Germinal center (tissue), 1 donor: Measurements from ENCODE around the gene FOXO3.

Experiments used
- DNase-seq: peaks from one replicate; pipeline ENCODE4 v3.0.0; 2012; ENCODE audit warnings: mixed read lengths, low spot score

FOXO3 gene

GRCh38 chr6:108714766-108715414 lies 154.2 kb downstream of the FOXO3 start:
- DNase-seq = no peak

- DNase-seq = no peak
These were observed 155.1 kb downstream of the FOXO3 start for GRCh38 chr6:108715832-108716231.

GRCh38 chr6:108716801-108717791 lies 156.4 kb downstream of the FOXO3 start:
- DNase-seq = no peak

GRCh38 chr6:108719477-108719876 lies 158.8 kb downstream of the FOXO3 start:
- no peak for DNase-seq

- DNase-seq = no peak
These were observed 160.1 kb downstream of the FOXO3 start for GRCh38 chr6:108720827-108721226.

- no peak for DNase-seq
These were observed 160.6 kb downstream of the FOXO3 start for GRCh38 chr6:108721286-108721685.

DNA sequence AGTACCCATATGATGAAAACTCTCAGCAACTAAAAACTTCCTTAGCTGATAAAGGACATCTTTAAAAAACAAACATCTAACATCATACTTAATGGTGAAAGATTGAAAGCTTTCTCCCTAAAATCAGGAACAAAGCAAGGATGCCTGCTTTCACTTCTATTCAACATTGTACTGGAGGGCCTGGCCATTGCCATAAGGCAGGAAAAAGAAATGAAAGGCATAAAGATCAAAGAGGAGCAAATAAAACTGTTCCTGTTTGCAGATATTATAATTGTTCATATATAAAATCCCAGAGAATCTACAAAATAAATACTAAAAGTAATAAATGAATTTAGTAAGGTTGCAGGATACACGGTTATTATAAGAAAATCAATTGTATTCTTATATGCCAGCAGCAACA lies 162.9 kb downstream of the FOXO3 start:
- DNase-seq = no peak

DNA sequence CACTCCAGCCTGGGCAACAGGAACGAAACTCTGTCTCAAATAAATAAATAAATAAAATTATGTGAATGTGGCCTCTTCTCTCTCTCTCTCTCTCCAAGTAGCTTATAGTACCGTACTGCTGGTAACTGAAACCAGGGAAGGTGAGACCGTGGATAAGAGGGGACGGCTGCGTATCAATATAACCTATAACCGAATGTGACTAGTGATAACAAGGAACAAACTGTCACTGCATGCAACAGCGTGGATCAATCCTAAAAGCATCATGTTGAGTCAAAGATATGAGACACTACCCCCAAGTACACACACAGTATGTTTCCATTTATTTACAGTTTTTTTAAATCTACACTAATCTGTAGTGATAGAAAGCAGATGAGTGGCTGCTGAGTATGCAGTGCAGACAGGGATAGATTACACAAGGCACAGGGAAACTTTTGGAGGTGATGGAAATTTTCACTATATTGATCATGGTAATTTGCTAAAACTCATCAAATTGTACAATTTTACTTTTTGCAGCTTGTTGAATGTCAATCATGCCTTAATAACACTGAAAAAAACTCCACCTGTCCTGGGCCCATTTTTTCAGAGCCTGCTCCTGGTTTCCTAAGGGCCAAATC lies 166.1 kb downstream of the FOXO3 start:
- DNase-seq = no peak

GRCh38 chr6:108727966-108728730 lies 167.4 kb downstream of the FOXO3 start:
- no peak for DNase-seq

DNA sequence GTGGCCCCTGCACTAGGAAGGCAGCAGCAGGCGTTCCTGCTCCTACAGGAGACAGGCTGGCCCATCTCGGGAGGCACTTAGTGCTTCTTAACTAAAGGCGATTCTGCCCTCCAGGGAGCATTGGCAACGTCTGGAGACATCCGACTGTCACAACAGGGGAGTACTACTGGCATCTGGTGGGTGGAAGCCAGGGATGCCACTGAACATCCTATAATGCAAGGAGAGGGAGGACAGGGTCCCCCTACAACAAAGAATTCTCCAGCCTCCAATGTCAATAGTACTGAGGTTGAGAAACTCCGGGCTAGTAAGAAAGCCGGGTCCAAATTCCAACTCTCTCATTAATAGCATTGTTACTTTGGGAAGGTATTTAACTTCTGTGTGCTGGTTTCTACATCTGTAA lies 168.1 kb downstream of the FOXO3 start:
- no peak for DNase-seq

- no peak for DNase-seq
These were observed 170.2 kb downstream of the FOXO3 start for GRCh38 chr6:108730635-108731515.

- DNase-seq = no peak
These were observed 171.6 kb downstream of the FOXO3 start for GRCh38 chr6:108732091-108732870.

DNA sequence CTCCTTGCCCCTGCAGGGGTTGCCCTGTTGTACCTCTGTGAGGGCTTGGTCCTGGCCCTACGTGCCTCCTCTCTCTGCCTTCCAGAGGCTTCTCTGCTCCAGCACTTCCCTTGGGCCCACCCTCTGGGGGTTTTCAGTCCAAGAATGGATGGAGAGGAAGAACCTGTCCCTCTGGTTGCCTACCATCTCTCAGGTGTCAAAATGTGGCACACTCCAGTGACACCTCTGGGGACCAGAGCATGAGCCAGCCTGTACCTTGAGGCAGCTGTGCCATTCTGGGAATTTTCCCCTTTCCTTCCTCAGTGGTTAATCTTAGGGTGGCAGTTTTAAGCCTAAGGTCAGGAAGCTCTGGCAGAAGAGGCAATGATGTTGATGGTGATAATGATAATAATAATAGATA lies 172.3 kb downstream of the FOXO3 start:
- DNase-seq = no peak

- no peak for DNase-seq
These were observed 173.1 kb downstream of the FOXO3 start for GRCh38 chr6:108733706-108734265.
